Gastroesophageal sphincter (tissue), 4 donors: ENCODE measurements around the gene FGGY. TPM values are rescaled to one million over a fixed set of nuclear protein-coding genes. Genes with fewer than 3 reads are reported as not detected.

Experiments used
- ATAC-seq: fragments of 150-250 bp; one replicate; pipeline ENCODE4 v1.9.1; 2016; ENCODE audit warnings: mild to moderate bottlenecking, moderate library complexity
- H3K27ac ChIP-seq, 4 donors: fragments of 200-600 bp; sonication (generic) in 3 of 4; 1 replicate in 3 of 4; 2 replicates in 1 of 4; pipeline ENCODE4 v1.5.1; 2016 to 2019
- H3K27me3 ChIP-seq: fragments of 200-600 bp; sonication (generic); one replicate; pipeline ENCODE4 v1.5.1; 2019
- H3K36me3 ChIP-seq, 2 donors: fragments of 200-600 bp; sonication (generic); one replicate each; pipeline ENCODE4 v1.5.1; 2019; ENCODE audit warnings: control low read depth in 1 of 2
- H3K4me1 ChIP-seq, 3 donors: fragments of 200-600 bp; sonication (generic); 1 replicate in 2 of 3; 2 replicates in 1 of 3; pipeline ENCODE4 v1.5.1; 2016 to 2019; ENCODE audit warnings: control low read depth in 2 of 3
- H3K4me3 ChIP-seq, 2 donors: fragments of 200-600 bp; sonication (generic); one replicate each; pipeline ENCODE4 v1.5.1; 2019; ENCODE audit warnings: mild to moderate bottlenecking in 1 of 2, moderate library complexity in 1 of 2
- H3K9me3 ChIP-seq, 3 donors: fragments of 200-600 bp; sonication (generic); one replicate each; pipeline ENCODE4 v1.5.1; 2017 to 2019; ENCODE audit warnings: control low read depth in 2 of 3
- EP300 ChIP-seq: sonication (generic); formaldehyde crosslinking; IDR thresholded peaks from one replicate; pipeline ENCODE4 v1.6.1; 2017; ENCODE audit warnings: antibody characterized with exemption, mild to moderate bottlenecking
- POLR2A ChIP-seq, 2 donors: fragments of 450-650 bp; IDR thresholded peaks; one replicate each; pipeline ENCODE4 v1.6.1; 2017; ENCODE audit warnings: antibody characterized with exemption in 2 of 2, mild to moderate bottlenecking in 2 of 2, moderate library complexity in 1 of 2
- POLR2AphosphoS5 ChIP-seq: sonication (generic); formaldehyde crosslinking; IDR thresholded peaks from one replicate; pipeline ENCODE4 v1.6.1; 2017; ENCODE audit warnings: antibody characterized with exemption
- WGBS, 2 donors: methylation state at CpG; one replicate each; pipeline ENCODE4 v1.1.5; 2018; ENCODE audit warnings: low coverage in 1 of 2; 5-methylcytosine and 5-hydroxymethylcytosine counted together
- total RNA-seq, 4 donors: library from RNA; depleted of rRNA; stranded (reverse); fragments of >200 nt; gene quantifications; one replicate each; pipeline ENCODE4 v1.1.0, GENCODE V29; 2016
- TF ChIP-seq, protein P1 (sequence below), 4 experiments: fragments of 200-600 bp in 2 of 4; fragments of 450-650 bp in 2 of 4; sonication (generic) in 1 of 4; IDR thresholded peaks; one replicate each; pipeline ENCODE4 v1.5.1; 2017 to 2019; ENCODE audit warnings: antibody characterized with exemption in 4 of 4, mild to moderate bottlenecking in 2 of 4, moderate library complexity in 2 of 4

Gene FGGY
- total RNA-seq, 4 donors from 2014 or later, result 19.0 to 29.6 (median 25.2) TPM

DNA sequence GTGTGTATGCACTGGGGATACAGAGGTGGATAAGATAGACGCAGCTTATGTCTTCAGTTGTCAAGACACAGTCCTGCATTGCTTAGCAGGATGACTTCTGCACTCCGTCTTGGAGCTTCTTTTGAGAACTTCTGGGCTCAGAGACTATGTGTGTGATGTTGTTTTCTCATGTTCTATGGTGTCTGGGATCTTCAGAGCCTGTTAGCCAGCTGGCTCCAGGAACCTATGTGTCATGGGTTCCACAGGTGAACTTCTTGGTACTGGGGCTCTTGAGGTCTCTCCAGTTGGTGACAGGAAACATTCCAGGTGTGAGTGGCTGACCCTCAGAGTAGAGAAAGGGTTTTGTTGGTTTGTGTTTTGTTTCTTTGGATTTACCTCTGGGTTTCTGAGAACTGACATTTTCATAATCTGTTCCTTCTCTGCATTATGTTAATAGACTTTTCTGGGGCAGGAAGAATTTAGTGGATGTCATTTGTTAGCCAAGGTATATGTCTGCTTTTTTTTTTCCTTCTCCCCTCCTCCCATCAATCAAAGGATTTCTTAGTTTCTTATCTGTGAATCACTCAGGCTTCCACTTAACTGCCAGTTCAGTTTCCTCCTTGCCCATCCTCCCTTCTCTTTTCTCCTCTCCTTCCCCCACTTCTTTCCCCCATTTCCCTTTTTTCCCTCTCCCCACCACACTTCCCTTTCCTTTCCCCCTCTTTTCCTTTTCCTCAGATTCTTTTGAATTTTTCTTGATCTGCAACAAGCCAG lies 18.1 kb downstream of the FGGY start:
- H3K4me3 ChIP-seq, result no peak overlapping the region
- no peaks in the 10 kb centered on the region for H3K27me3 ChIP-seq
- ATAC-seq, result no peak
- no peaks in the 10 kb centered on the region for H3K36me3 ChIP-seq
- TF ChIP-seq EP300, result no peak
- TF ChIP-seq POLR2AphosphoS5, result no peak
- TF ChIP-seq, protein P1, sequence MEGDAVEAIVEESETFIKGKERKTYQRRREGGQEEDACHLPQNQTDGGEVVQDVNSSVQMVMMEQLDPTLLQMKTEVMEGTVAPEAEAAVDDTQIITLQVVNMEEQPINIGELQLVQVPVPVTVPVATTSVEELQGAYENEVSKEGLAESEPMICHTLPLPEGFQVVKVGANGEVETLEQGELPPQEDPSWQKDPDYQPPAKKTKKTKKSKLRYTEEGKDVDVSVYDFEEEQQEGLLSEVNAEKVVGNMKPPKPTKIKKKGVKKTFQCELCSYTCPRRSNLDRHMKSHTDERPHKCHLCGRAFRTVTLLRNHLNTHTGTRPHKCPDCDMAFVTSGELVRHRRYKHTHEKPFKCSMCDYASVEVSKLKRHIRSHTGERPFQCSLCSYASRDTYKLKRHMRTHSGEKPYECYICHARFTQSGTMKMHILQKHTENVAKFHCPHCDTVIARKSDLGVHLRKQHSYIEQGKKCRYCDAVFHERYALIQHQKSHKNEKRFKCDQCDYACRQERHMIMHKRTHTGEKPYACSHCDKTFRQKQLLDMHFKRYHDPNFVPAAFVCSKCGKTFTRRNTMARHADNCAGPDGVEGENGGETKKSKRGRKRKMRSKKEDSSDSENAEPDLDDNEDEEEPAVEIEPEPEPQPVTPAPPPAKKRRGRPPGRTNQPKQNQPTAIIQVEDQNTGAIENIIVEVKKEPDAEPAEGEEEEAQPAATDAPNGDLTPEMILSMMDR (IDR thresholded peaks at IDR 0.05), result no peak
- TF ChIP-seq POLR2A (IDR thresholded peaks at IDR 0.05), result no peak
- peaks cover 0 to 31% (median 4%) of the 10 kb centered on the region in 3 donors for H3K4me1 ChIP-seq
- WGBS, 2 donors, result 85 to 100% methylated on average over 2 of the region's 2 CpGs
- H3K9me3 ChIP-seq, result no peaks in the 10 kb centered on the region
- no peak overlapping the region for H3K27ac ChIP-seq

GRCh38 chr1:59315529-59316463 lies 18.9 kb downstream of the FGGY start:
- Histone ChIP-seq H3K9me3 (no peaks in the 10 kb centered on the region), H3K36me3 (no peaks in the 10 kb centered on the region), H3K27me3 (no peaks in the 10 kb centered on the region), H3K4me1 (peaks cover 0 to 31% (median 4%) of the 10 kb centered on the region in 3 donors), H3K4me3 (no peak overlapping the region), H3K27ac (peak overlapping the region in 2 of 4 donors; percentile 58 to 60)
- TF ChIP-seq EP300, result no peak
- TF ChIP-seq, protein P1 (IDR thresholded peaks at IDR 0.05), result no peak
- TF ChIP-seq POLR2A (IDR thresholded peaks at IDR 0.05), result no peak
- no peak for TF ChIP-seq POLR2AphosphoS5
- 85 to 89% methylated on average over 5 to 7 of the region's 7 CpGs for WGBS, 2 donors
- ATAC-seq, result no peak

DNA sequence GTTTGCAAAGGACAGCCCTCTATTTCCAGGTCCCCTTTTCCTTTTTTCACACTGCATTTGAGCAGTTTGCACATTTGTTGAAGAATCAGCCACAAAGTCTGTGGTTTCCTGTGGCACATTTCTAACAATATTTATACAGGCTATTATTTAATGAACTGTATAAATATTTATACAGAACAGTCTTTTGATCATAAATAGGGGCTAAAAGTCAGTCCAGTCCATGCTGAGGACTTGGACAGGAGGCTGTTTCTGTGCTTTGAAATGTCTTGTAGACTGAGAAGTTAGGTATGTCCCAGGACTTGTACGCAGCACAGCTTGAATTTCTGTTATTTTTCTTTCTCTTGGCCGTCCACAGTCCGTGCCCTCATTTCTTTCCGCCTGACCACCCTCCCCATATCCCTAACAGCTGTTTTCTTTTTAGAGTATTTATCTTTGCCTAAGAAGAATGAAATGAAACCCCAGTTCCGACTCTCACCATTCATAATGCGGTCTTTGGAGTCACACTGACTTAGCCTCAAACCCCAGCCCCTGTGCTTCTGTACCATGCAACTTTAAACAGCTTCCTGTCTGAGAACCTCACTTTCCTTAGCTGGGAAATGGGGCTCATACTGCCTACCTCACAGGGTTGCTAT lies 19.7 kb downstream of the FGGY start:
- peak; percentile 41 for ATAC-seq
- Histone ChIP-seq H3K4me3 (peak overlapping the region in 1 of 2 donors; percentile 18), H3K27ac (peak overlapping the region in 3 of 4 donors; percentile 11 to 60 (median 58)), H3K9me3 (no peaks in the 10 kb centered on the region), H3K36me3 (no peaks in the 10 kb centered on the region), H3K4me1 (peaks cover 0 to 31% (median 4%) of the 10 kb centered on the region in 3 donors), H3K27me3 (no peaks in the 10 kb centered on the region)
- WGBS, 2 donors, result 15 to 44% methylated on average over 3 to 6 of the region's 6 CpGs
- TF ChIP-seq EP300 (no peak), POLR2AphosphoS5 (no peak), POLR2A (IDR thresholded peaks at IDR 0.05) (no peak)
- TF ChIP-seq, protein P1 (IDR thresholded peaks at IDR 0.05), result no peak

DNA sequence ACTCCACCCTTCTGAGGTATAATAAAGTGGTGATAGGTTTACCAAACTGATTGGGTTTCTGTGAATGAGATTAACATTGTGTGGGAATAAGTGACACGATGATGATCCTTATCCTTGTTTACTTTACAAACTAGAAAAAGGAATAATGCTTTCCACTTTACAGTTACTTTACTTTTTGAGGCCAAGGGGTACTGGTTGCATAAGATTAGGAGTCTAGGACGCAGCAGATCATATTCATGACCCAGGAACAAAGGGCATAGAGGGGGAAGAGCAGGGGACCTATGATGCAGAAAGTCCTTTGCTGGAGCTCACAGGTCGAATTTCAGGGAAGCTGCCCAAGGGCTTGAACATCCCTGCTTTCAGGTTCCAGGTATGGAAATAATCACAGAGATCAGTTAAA lies 20.4 kb downstream of the FGGY start:
- no peak for TF ChIP-seq POLR2AphosphoS5
- no peak for TF ChIP-seq EP300
- TF ChIP-seq POLR2A (IDR thresholded peaks at IDR 0.05), result no peak
- H3K36me3 ChIP-seq, result no peaks in the 10 kb centered on the region
- H3K4me3 ChIP-seq, result no peak overlapping the region
- H3K27me3 ChIP-seq, result no peaks in the 10 kb centered on the region
- peaks cover 0 to 31% (median 4%) of the 10 kb centered on the region in 3 donors for H3K4me1 ChIP-seq
- WGBS, 2 donors, result 75 to 93% methylated on average over 3 of the region's 3 CpGs
- ATAC-seq, result no peak
- no peaks in the 10 kb centered on the region for H3K9me3 ChIP-seq
- H3K27ac ChIP-seq, result peak overlapping the region in 2 of 4 donors; percentile 58 to 60

- no peaks in the 10 kb centered on the region for H3K27me3 ChIP-seq
- no peak overlapping the region for H3K27ac ChIP-seq
Observed at GRCh38 chr1:59317780-59318179, 20.9 kb downstream of the FGGY start.

More at GRCh38 chr1:59317780-59318179, 20.9 kb downstream of the FGGY start:
- no peak for ATAC-seq
- H3K4me1 ChIP-seq, result peaks cover 0 to 31% (median 4%) of the 10 kb centered on the region in 3 donors
- TF ChIP-seq, protein P1 (IDR thresholded peaks at IDR 0.05), result no peak
- TF ChIP-seq POLR2A (IDR thresholded peaks at IDR 0.05), result no peak
- no peak for TF ChIP-seq EP300
- no peak for TF ChIP-seq POLR2AphosphoS5
- 63 to 100% methylated on average over 1 to 2 of the region's 2 CpGs for WGBS, 2 donors
- H3K36me3 ChIP-seq, result no peaks in the 10 kb centered on the region
- no peaks in the 10 kb centered on the region for H3K9me3 ChIP-seq
- H3K4me3 ChIP-seq, result no peak overlapping the region
